ENCODE results near the gene GOLGB1. TPM values are rescaled to one million over a fixed set of nuclear protein-coding genes. Genes with fewer than 3 reads are reported as not detected.

Gene GOLGB1
- polyA plus RNA-seq, 1 donor from 2014 or later = 30.2 TPM

DNA sequence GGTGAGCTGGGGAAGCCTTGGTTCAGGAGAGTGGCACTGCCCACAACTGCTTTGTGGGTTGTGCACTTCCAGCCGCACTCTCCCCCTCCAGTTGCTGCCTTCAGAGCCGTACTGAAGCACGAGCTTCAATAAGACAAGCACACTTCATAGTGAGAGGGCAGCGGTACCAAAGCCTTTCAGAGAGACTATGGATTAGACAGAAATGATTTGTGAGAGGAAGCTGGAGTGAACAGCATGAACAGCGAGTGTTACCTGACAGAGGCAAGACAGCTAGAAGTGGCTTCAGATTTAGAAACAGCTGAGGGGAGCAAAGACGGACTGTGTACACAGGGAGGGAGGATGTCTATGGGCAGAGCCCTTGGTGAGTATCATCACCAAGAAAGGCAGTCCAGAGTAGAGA, 119.9 kb downstream of the GOLGB1 start:
- Histone ChIP-seq H4K20me1 (ENCODE audit: insufficient read depth) (no peaks in the 10 kb centered on the region), H3K9me3 (ENCODE audit: low read length) (no peaks in the 10 kb centered on the region), H3K9ac (ENCODE audit: low read length) (no peak overlapping the region), H3F3A (ENCODE audit: insufficient read depth, low read length, poor library complexity, severe bottlenecking) (no peaks in the 10 kb centered on the region), H3K79me2 (replicated peaks; ENCODE audit: insufficient read depth, low read length) (no peaks in the 10 kb centered on the region), H3K27ac (ENCODE audit: low read length) (no peak overlapping the region), H3K4me2 (ENCODE audit: low read length) (no peak overlapping the region), H3K27me3 (ENCODE audit: insufficient read depth, low read depth, low read length) (no peaks in the 10 kb centered on the region), H3K36me3 (ENCODE audit: insufficient read depth, low read length) (no peaks in the 10 kb centered on the region), H3K4me3 (ENCODE audit: low read length) (no peak overlapping the region), H2AFZ (ENCODE audit: low read depth, low read length) (no peak overlapping the region), H3K9me2 (ENCODE audit: insufficient read depth, low read length) (no peaks in the 10 kb centered on the region)
- TF ChIP-seq RAD21 (conservative IDR thresholded peaks at IDR 0.05) = no peak
- TF ChIP-seq MXI1 (conservative IDR thresholded peaks at IDR 0.05; ENCODE audit: poor library complexity, severe bottlenecking) = no peak
- TF ChIP-seq, protein P1, sequence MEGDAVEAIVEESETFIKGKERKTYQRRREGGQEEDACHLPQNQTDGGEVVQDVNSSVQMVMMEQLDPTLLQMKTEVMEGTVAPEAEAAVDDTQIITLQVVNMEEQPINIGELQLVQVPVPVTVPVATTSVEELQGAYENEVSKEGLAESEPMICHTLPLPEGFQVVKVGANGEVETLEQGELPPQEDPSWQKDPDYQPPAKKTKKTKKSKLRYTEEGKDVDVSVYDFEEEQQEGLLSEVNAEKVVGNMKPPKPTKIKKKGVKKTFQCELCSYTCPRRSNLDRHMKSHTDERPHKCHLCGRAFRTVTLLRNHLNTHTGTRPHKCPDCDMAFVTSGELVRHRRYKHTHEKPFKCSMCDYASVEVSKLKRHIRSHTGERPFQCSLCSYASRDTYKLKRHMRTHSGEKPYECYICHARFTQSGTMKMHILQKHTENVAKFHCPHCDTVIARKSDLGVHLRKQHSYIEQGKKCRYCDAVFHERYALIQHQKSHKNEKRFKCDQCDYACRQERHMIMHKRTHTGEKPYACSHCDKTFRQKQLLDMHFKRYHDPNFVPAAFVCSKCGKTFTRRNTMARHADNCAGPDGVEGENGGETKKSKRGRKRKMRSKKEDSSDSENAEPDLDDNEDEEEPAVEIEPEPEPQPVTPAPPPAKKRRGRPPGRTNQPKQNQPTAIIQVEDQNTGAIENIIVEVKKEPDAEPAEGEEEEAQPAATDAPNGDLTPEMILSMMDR (IDR thresholded peaks at IDR 0.05; ENCODE audit: poor library complexity, severe bottlenecking) = no peak
- no peak for TF ChIP-seq EP300 (conservative IDR thresholded peaks at IDR 0.05; ENCODE audit: poor library complexity, severe bottlenecking)
- no peak for TF ChIP-seq SMC3 (conservative IDR thresholded peaks at IDR 0.05; ENCODE audit: poor library complexity)
- TF ChIP-seq TAF1 (IDR thresholded peaks at IDR 0.05; ENCODE audit: low read depth) = no peak
- no peak for TF ChIP-seq EZH2 (IDR thresholded peaks at IDR 0.05; ENCODE audit: borderline replicate concordance, insufficient read depth, low read length, poor library complexity, severe bottlenecking)
- TF ChIP-seq, protein P2, sequence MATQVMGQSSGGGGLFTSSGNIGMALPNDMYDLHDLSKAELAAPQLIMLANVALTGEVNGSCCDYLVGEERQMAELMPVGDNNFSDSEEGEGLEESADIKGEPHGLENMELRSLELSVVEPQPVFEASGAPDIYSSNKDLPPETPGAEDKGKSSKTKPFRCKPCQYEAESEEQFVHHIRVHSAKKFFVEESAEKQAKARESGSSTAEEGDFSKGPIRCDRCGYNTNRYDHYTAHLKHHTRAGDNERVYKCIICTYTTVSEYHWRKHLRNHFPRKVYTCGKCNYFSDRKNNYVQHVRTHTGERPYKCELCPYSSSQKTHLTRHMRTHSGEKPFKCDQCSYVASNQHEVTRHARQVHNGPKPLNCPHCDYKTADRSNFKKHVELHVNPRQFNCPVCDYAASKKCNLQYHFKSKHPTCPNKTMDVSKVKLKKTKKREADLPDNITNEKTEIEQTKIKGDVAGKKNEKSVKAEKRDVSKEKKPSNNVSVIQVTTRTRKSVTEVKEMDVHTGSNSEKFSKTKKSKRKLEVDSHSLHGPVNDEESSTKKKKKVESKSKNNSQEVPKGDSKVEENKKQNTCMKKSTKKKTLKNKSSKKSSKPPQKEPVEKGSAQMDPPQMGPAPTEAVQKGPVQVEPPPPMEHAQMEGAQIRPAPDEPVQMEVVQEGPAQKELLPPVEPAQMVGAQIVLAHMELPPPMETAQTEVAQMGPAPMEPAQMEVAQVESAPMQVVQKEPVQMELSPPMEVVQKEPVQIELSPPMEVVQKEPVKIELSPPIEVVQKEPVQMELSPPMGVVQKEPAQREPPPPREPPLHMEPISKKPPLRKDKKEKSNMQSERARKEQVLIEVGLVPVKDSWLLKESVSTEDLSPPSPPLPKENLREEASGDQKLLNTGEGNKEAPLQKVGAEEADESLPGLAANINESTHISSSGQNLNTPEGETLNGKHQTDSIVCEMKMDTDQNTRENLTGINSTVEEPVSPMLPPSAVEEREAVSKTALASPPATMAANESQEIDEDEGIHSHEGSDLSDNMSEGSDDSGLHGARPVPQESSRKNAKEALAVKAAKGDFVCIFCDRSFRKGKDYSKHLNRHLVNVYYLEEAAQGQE (IDR thresholded peaks at IDR 0.05; ENCODE audit: borderline replicate concordance) = no peak
- TF ChIP-seq POLR2AphosphoS5 (IDR thresholded peaks at IDR 0.05) = no peak

DNA sequence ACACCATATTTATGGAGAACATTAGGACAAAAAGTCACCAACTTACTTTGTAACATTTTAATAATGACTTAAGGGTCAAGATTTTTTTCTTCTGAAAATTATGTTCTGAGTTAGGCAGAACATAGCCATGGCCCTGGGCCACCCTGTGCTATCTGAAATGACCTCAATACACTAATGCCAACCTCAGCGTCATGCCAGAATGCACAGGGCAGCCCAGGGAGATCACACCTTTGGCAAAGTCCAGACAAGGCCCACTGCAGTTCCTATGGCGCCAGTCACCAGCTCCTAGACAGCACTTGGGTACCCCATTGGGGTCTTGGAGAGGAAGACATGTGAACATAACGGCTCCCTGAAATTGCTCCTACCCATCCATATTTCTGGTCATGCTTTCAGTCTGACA, 121.9 kb downstream of the GOLGB1 start:
- no peak for TF ChIP-seq MXI1 (conservative IDR thresholded peaks at IDR 0.05; ENCODE audit: poor library complexity, severe bottlenecking)
- TF ChIP-seq, protein P1 (IDR thresholded peaks at IDR 0.05; ENCODE audit: poor library complexity, severe bottlenecking) = no peak
- no peak for TF ChIP-seq EZH2 (IDR thresholded peaks at IDR 0.05; ENCODE audit: borderline replicate concordance, insufficient read depth, low read length, poor library complexity, severe bottlenecking)
- no peak for TF ChIP-seq TAF1 (IDR thresholded peaks at IDR 0.05; ENCODE audit: low read depth)
- TF ChIP-seq, protein P2 (IDR thresholded peaks at IDR 0.05; ENCODE audit: borderline replicate concordance) = no peak
- TF ChIP-seq SMC3 (conservative IDR thresholded peaks at IDR 0.05; ENCODE audit: poor library complexity) = no peak
- no peak for TF ChIP-seq POLR2AphosphoS5 (IDR thresholded peaks at IDR 0.05)
- no peak for TF ChIP-seq EP300 (conservative IDR thresholded peaks at IDR 0.05; ENCODE audit: poor library complexity, severe bottlenecking)
- no peak for TF ChIP-seq RAD21 (conservative IDR thresholded peaks at IDR 0.05)

More for the DNA sequence above, 121.9 kb downstream of the GOLGB1 start:
- Histone ChIP-seq H3K36me3 (ENCODE audit: insufficient read depth, low read length) (no peaks in the 10 kb centered on the region), H3K27ac (ENCODE audit: low read length) (no peak overlapping the region), H3F3A (ENCODE audit: insufficient read depth, low read length, poor library complexity, severe bottlenecking) (no peaks in the 10 kb centered on the region), H2AFZ (ENCODE audit: low read depth, low read length) (no peak overlapping the region), H3K4me2 (ENCODE audit: low read length) (no peak overlapping the region), H3K27me3 (ENCODE audit: insufficient read depth, low read depth, low read length) (no peaks in the 10 kb centered on the region), H4K20me1 (ENCODE audit: insufficient read depth) (no peaks in the 10 kb centered on the region), H3K9ac (ENCODE audit: low read length) (no peak overlapping the region), H3K9me3 (ENCODE audit: low read length) (no peaks in the 10 kb centered on the region), H3K79me2 (replicated peaks; ENCODE audit: insufficient read depth, low read length) (no peaks in the 10 kb centered on the region), H3K4me3 (ENCODE audit: low read length) (no peak overlapping the region), H3K9me2 (ENCODE audit: insufficient read depth, low read length) (no peaks in the 10 kb centered on the region)
